GM21528 (cell line): Measurements from ENCODE around the gene HMGXB3.
"Not testable (repeated sequence)": the region's sequence is repeated elsewhere in the genome, so short reads cannot be mapped to it uniquely, and the experiment has no call there.

Experiments
- ATAC-seq: cut with Tn5 transposase; IDR thresholded peaks from one replicate; pipeline ENCODE4 v1.9.1; 2021; ENCODE audit warnings: mild to moderate bottlenecking, moderate library complexity; ENCODE audit not compliant: unreplicated experiment, low FRiP score

Gene HMGXB3

GRCh38 chr5:150050172-150050811 is 49.8 kb downstream of the HMGXB3 start:
- ATAC-seq: not testable (repeated sequence)

GRCh38 chr5:150051657-150052195 is 51.2 kb downstream of the HMGXB3 start:
- ATAC-seq: no peak

GRCh38 chr5:150052226-150052955 is 51.9 kb downstream of the HMGXB3 start:
- no peak for ATAC-seq

GRCh38 chr5:150052956-150053712 is 52.6 kb downstream of the HMGXB3 start:
- no peak for ATAC-seq

- no peak for ATAC-seq
Observed at GRCh38 chr5:150053713-150054392, 53.3 kb downstream of the HMGXB3 start.

GRCh38 chr5:150054569-150054968 is 54.0 kb downstream of the HMGXB3 start:
- no peak for ATAC-seq

- no peak for ATAC-seq
Observed at GRCh38 chr5:150055326-150056074, 55.0 kb downstream of the HMGXB3 start.

GRCh38 chr5:150056075-150056443 is 55.5 kb downstream of the HMGXB3 start:
- ATAC-seq: no peak

- ATAC-seq: no peak
Observed at GRCh38 chr5:150057052-150057451, 56.5 kb downstream of the HMGXB3 start.

GRCh38 chr5:150057511-150057910 is 57.0 kb downstream of the HMGXB3 start:
- ATAC-seq: no peak

- no peak for ATAC-seq
Observed at GRCh38 chr5:150057996-150058395, 57.5 kb downstream of the HMGXB3 start.

GRCh38 chr5:150058480-150059126 is 58.1 kb downstream of the HMGXB3 start:
- no peak for ATAC-seq

- no peak for ATAC-seq
Observed at GRCh38 chr5:150059623-150060022, 59.1 kb downstream of the HMGXB3 start.

- ATAC-seq: no peak
Observed at GRCh38 chr5:150060471-150060870, 59.9 kb downstream of the HMGXB3 start.

- ATAC-seq: no peak
Observed at GRCh38 chr5:150061538-150061995, 61.0 kb downstream of the HMGXB3 start.

GRCh38 chr5:150062216-150062922 is 61.8 kb downstream of the HMGXB3 start:
- no peak for ATAC-seq

GRCh38 chr5:150063638-150064037 is 63.1 kb downstream of the HMGXB3 start:
- no peak for ATAC-seq

- ATAC-seq: no peak
Observed at GRCh38 chr5:150064681-150065220, 64.2 kb downstream of the HMGXB3 start.
